AG09309 (cell line): ENCODE results near the gene IL17RB.

Experiments used
- DNase-seq: peaks from one replicate; pipeline ENCODE4 v3.0.0-alpha.2; 2010; ENCODE audit warnings: low read depth
- H3K4me3 ChIP-seq: 2 replicates; pipeline ENCODE4 v1.5.1; 2011; ENCODE audit warnings: mild to moderate bottlenecking, low read depth, low read length, moderate library complexity; ENCODE audit not compliant: control insufficient read depth
- TF ChIP-seq, protein P1 (sequence below): IDR thresholded peaks from 2 replicates; pipeline ENCODE4 v1.5.1; 2011; ENCODE audit warnings: mild to moderate bottlenecking, low read depth, low read length, inconsistent platforms; ENCODE audit not compliant: insufficient read depth, control insufficient read depth; ENCODE audit errors: missing control alignments

The IL17RB gene

GRCh38 chr3:53803124-53803815, 43.1 kb upstream of the IL17RB start:
- TF ChIP-seq, protein P1, sequence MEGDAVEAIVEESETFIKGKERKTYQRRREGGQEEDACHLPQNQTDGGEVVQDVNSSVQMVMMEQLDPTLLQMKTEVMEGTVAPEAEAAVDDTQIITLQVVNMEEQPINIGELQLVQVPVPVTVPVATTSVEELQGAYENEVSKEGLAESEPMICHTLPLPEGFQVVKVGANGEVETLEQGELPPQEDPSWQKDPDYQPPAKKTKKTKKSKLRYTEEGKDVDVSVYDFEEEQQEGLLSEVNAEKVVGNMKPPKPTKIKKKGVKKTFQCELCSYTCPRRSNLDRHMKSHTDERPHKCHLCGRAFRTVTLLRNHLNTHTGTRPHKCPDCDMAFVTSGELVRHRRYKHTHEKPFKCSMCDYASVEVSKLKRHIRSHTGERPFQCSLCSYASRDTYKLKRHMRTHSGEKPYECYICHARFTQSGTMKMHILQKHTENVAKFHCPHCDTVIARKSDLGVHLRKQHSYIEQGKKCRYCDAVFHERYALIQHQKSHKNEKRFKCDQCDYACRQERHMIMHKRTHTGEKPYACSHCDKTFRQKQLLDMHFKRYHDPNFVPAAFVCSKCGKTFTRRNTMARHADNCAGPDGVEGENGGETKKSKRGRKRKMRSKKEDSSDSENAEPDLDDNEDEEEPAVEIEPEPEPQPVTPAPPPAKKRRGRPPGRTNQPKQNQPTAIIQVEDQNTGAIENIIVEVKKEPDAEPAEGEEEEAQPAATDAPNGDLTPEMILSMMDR = no peak
- no peak for DNase-seq
- no peak overlapping the region for H3K4me3 ChIP-seq

GRCh38 chr3:53803816-53804695, 42.3 kb upstream of the IL17RB start:
- no peak for DNase-seq
- TF ChIP-seq, protein P1 = no peak
- no peak overlapping the region for H3K4me3 ChIP-seq

GRCh38 chr3:53804697-53805462, 41.5 kb upstream of the IL17RB start:
- DNase-seq = peak; percentile 25
- TF ChIP-seq, protein P1 = no peak
- H3K4me3 ChIP-seq = no peak overlapping the region

DNA sequence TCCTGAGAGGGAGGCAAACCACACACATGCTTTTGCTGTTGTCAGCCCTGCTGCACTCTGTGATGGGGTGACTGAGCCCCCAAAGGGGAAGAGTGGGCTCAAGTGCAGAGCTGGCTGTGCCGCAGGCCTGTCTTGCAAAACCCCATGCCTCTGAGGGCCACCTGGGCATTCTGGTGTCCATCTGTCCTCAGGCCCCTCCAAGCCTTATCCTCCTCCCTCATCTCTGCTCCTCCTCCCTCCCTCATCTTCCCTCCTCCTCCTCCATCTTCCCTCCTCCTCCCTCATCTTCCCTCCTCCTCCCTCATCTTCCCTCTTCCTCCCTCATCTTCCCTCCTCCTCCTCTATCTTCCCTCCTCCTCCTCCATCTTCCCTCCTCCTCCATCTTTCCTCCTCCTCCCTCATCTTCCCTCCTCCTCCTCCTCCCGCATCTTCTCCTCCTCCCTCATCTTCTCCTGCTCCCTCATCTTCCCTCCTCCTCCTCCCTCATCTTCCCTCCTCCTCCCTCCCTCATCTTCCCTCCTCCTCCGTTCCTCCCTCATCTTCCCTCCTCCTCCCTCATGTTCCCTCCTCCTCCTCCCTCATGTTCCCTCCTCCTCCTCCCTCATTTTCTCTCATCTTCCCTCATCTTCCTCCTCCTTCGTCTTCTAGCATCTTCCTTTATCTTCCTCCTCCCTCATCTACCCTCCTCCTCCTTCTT, 40.8 kb upstream of the IL17RB start:
- TF ChIP-seq, protein P1 = no peak
- no peak overlapping the region for H3K4me3 ChIP-seq
- DNase-seq = no peak

DNA sequence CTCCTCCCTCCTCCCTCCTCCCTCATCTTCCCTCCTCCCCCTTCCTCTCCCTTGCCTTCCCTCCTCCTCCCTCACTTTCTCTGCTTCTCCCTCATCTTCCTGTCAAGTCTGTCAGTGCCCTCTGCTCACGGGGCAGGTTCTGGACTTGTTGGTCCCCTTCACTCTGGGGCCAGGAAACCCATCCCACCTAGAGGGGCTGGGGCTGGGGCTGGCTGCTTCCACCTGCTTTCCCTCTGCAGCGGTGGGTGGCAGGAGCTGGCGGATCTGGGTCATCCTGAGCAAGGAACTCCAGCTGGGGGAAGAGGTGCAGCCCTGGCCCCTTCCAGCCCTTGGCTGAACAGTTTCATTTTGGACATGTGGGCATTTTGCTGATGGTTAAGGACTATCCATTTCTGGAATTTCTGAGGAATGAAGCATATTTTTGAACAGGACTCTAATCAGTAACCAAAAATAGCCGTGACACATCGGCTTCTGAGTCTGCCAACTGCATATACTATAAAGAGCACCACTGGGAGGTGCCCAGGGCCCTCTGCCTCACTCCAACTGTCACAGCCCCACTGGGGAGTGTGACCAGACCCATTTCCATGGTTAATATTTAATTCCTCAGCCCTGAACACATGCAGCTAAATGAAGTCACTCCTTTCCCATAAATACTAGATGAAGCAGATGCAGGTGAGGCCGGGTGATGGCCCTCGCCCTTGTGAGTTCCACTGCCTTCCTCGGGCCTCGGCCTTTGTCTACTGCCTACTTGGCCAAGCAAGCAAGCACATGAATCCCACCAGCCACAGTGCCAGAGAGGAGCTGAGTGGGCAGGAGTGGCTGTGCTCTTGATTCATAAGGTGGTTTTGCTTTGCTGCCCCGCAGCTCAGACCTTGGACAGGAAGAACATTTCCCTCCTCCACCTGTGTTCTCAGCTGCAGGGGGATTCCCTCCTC, 39.9 kb upstream of the IL17RB start:
- TF ChIP-seq, protein P1 = no peak
- H3K4me3 ChIP-seq = peak overlapping the region; percentile 1; the same call in 1 of the 2 replicates
- peak; percentile 70 for DNase-seq
